Peyer's patch (tissue), 4 donors: Measurements from ENCODE around the gene HCFC1. TPM values are rescaled to one million over a fixed set of nuclear protein-coding genes. Genes with fewer than 3 reads are reported as not detected.

Experiments
- DNase-seq, 3 donors: peaks; one replicate each; pipeline ENCODE4 v3.0.0-alpha.2; 2017 to 2019
- H3K27ac ChIP-seq, 4 donors: fragments of 200-600 bp; sonication (generic); one replicate each; pipeline ENCODE4 v1.5.1; 2016 to 2019
- H3K27me3 ChIP-seq, 2 donors: fragments of 200-600 bp; sonication (generic); one replicate each; pipeline ENCODE4 v1.5.1; 2019
- H3K36me3 ChIP-seq, 3 donors: fragments of 200-600 bp; sonication (generic); one replicate each; pipeline ENCODE4 v1.5.1; 2016 to 2019
- H3K4me1 ChIP-seq, 4 donors: fragments of 200-600 bp; sonication (generic); one replicate each; pipeline ENCODE4 v1.5.1; 2016 to 2019
- H3K4me3 ChIP-seq, 4 donors: fragments of 200-600 bp; sonication (generic); 1 replicate in 3 of 4; 2 replicates in 1 of 4; pipeline ENCODE4 v1.5.1; 2016 to 2019; ENCODE audit warnings: mild to moderate bottlenecking in 1 of 4
- H3K9me3 ChIP-seq, 4 donors: fragments of 200-600 bp; sonication (generic); one replicate each; pipeline ENCODE4 v1.5.1; 2016 to 2019; ENCODE audit warnings: mild to moderate bottlenecking in 1 of 4
- CTCF ChIP-seq, 6 experiments: fragments of 450-650 bp in 4 of 6; fragments of 200-600 bp in 2 of 6; sonication (generic) in 1 of 6; IDR thresholded peaks; one replicate each; pipeline ENCODE4 v1.5.1; 2017 to 2019; ENCODE audit warnings: antibody characterized with exemption in 6 of 6, mild to moderate bottlenecking in 3 of 6, moderate library complexity in 1 of 6
- POLR2A ChIP-seq, 2 donors: fragments of 450-650 bp; IDR thresholded peaks; one replicate each; pipeline ENCODE4 v1.5.1; 2017; ENCODE audit warnings: antibody characterized with exemption in 2 of 2, mild to moderate bottlenecking in 2 of 2, moderate library complexity in 2 of 2
- total RNA-seq, 4 donors: library from RNA; depleted of rRNA; stranded (reverse); fragments of >200 nt; gene quantifications; one replicate each; pipeline ENCODE4 v1.1.0, GENCODE V29; 2016

The HCFC1 gene
- total RNA-seq, 4 donors from 2014 or later, result 44.1 to 70.6 (median 55.6) TPM

DNA sequence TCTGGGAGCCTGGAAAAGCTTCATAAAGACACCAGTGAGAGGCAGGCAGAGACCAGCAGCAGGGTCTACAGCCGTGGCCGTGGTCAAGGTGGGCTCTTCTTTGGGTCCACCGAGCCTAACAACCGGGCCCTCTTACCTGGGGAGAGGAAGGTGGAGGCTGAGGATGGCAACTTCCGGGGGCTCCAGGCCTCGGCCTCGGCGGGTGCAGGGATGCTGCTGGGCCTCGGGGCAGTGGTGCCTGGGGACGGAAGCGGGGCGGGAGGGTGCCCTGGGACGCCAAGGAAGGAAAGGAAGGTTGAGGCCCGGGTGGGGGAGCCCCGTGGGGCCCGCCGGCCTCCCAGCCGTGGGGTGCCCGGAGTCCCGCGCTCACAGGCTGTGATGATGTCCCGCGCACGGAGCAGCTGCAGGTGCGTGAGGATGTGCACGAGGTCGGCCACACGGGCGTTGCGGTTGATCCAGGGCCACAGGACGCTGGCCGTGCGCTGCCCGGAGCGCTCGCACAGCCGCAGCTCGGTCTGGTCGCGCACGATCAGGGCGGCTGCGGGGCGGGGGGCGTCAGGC is 47.5 kb upstream of the HCFC1 start:
- H3K4me1 ChIP-seq, result no peaks in the 10 kb centered on the region
- H3K4me3 ChIP-seq, result peak overlapping the region; percentile 49 to 69 (median 62)
- no peak for TF ChIP-seq CTCF (IDR thresholded peaks at IDR 0.05)
- TF ChIP-seq POLR2A (IDR thresholded peaks at IDR 0.05), result no peak

GRCh38 chrX:154018518-154019060 is 47.0 kb upstream of the HCFC1 start:
- Histone ChIP-seq H3K4me3 (peak overlapping the region; percentile 49 to 69 (median 62)), H3K4me1 (no peaks in the 10 kb centered on the region), H3K27me3 (no peaks in the 10 kb centered on the region), H3K27ac (peak overlapping the region; percentile 81 to 92 (median 88)), H3K36me3 (peaks cover 0 to 25% (median 0%) of the 10 kb centered on the region in 3 donors), H3K9me3 (no peaks in the 10 kb centered on the region)
- TF ChIP-seq CTCF (IDR thresholded peaks at IDR 0.05), result no peak
- TF ChIP-seq POLR2A (IDR thresholded peaks at IDR 0.05), result no peak
- DNase-seq, result no peak

More for the DNA sequence above, 47.5 kb upstream of the HCFC1 start:
- Histone ChIP-seq H3K27me3 (no peaks in the 10 kb centered on the region), H3K9me3 (no peaks in the 10 kb centered on the region), H3K27ac (peak overlapping the region; percentile 81 to 92 (median 88)), H3K36me3 (peaks cover 0 to 25% (median 0%) of the 10 kb centered on the region in 3 donors)
- DNase-seq, result no peak

DNA sequence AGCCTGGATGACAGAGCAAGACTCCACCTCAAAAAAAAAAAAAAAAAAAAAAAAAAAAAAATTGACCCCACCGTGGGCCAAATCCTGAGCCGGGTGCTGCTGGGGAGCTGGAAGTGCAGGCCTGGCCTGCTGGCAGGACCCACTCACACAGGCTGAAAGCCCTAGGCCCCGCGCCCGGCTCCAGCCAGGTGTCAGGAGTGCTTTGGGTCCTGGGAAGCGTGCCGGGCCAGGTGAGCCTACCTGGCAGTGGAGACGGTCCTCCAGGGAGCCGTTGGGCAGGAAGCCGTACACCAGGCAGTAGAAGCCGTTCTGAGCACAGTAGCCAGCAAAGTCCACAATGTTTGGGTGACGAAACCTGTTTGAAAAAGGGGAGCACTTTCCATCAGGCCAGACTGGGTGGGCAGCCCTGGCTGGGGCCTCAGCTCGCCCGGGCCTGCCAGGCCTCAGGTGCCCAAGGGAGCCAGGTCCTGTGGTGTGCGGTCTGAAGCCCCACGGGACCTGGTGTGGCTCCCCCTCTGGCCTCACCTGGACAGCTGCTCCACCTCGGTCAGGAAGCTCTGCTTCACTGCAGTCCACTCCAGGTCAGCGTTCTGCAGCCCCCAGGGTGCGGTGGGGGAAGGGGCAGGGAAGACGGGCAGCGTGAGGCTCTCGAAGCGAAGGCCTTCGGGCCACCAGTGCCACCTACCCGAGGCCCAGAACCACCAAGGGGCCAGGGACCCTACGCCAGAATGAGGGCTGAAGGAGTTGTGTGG is 46.3 kb upstream of the HCFC1 start:
- peaks cover 0 to 25% (median 0%) of the 10 kb centered on the region in 3 donors for H3K36me3 ChIP-seq
- H3K27me3 ChIP-seq, result no peaks in the 10 kb centered on the region
- H3K9me3 ChIP-seq, result no peaks in the 10 kb centered on the region
- peak overlapping the region in 3 of 4 donors; percentile 61 to 69 (median 64) for H3K4me3 ChIP-seq
- TF ChIP-seq CTCF (IDR thresholded peaks at IDR 0.05) (no peak), POLR2A (IDR thresholded peaks at IDR 0.05) (no peak)
- peak overlapping the region in 3 of 4 donors; percentile 81 to 92 (median 89) for H3K27ac ChIP-seq
- DNase-seq, result no peak
- H3K4me1 ChIP-seq, result no peaks in the 10 kb centered on the region

GRCh38 chrX:154016366-154017076 is 44.9 kb upstream of the HCFC1 start:
- Histone ChIP-seq H3K27me3 (no peaks in the 10 kb centered on the region), H3K4me1 (no peaks in the 10 kb centered on the region), H3K9me3 (no peaks in the 10 kb centered on the region), H3K36me3 (peaks cover 0 to 25% (median 0%) of the 10 kb centered on the region in 3 donors), H3K4me3 (no peak overlapping the region), H3K27ac (no peak overlapping the region)
- DNase-seq, result no peak
- TF ChIP-seq CTCF (IDR thresholded peaks at IDR 0.05), result no peak
- no peak for TF ChIP-seq POLR2A (IDR thresholded peaks at IDR 0.05)

DNA sequence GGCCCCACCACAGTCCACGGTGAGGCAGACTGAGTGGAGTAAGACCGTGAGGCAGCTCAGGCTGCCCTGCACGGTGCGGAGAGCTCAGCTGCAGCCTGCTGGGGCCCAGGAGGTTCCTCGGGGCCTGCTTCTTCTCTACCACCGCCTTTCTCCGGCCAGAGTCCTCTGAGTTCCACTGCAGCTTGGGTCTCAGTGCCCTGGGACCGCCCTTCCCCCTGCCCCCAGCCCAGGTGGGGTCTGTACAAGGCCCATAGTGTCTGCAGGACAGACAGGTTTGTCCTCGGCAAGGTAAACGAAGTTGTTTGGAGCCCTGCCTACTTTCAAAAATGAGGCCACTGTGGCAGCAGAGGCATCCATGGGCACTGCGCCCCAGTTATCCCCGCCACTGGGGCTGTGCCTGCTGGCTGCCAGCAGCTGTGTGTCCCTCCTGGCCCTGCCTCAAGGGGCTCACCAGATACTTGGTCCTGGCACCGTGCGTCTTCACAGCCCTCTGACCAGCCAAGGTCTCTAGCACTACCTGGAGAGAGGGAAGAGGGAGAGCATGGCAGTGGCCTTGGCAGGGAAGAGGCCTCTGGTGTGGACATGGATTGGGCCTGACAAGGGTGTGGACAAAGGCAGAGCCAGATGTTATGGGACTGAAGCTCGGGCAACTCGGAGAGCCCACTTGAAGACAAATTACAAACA is 44.1 kb upstream of the HCFC1 start:
- no peaks in the 10 kb centered on the region for H3K4me1 ChIP-seq
- DNase-seq, result no peak
- no peak for TF ChIP-seq CTCF (IDR thresholded peaks at IDR 0.05)
- no peak for TF ChIP-seq POLR2A (IDR thresholded peaks at IDR 0.05)
- H3K4me3 ChIP-seq, result no peak overlapping the region
- H3K27me3 ChIP-seq, result no peaks in the 10 kb centered on the region
- no peaks in the 10 kb centered on the region for H3K9me3 ChIP-seq
- peaks cover 0 to 25% (median 0%) of the 10 kb centered on the region in 3 donors for H3K36me3 ChIP-seq
- H3K27ac ChIP-seq, result no peak overlapping the region
